ENCODE measurements around the gene SLC34A3. TPM values are rescaled to one million over a fixed set of nuclear protein-coding genes. Genes with fewer than 3 reads are reported as not detected.

SLC34A3 gene
- total RNA-seq, 1 experiment from 2014 or later: 2.5 TPM

- peaks cover 26% of the 10 kb centered on the region for H3F3A ChIP-seq (ENCODE audit: insufficient read depth, low read depth)
- POLR2A ChIA-PET (ENCODE audit: unreplicated experiment): no interaction called here
- no peaks in the 10 kb centered on the region for H3K36me3 ChIP-seq (ENCODE audit: low read depth)
- no peak overlapping the region for H3K27ac ChIP-seq
- peak overlapping the region; percentile 92 for H3K4me2 ChIP-seq
- H2AFZ ChIP-seq: no peak overlapping the region
- intact Hi-C loops (cut with micrococcal nuclease; ENCODE audit: unreplicated experiment): no loop called here
- H3K9me2 ChIP-seq (ENCODE audit: insufficient read depth): no peaks in the 10 kb centered on the region
- H3K4me3 ChIP-seq: no peak overlapping the region; the same call in 1 of the 2 replicates
- no TSS peak for BruUV-seq (replicated peaks)
- H3K79me2 ChIP-seq (ENCODE audit: low read depth): peaks cover 52% of the 10 kb centered on the region
- H4K20me1 ChIP-seq (ENCODE audit: insufficient read depth): peaks cover 40% of the 10 kb centered on the region
- DNase-seq: peak in 1 of 2 experiments; percentile 42
- no peaks in the 10 kb centered on the region for H3K9me3 ChIP-seq (ENCODE audit: insufficient read depth, low read depth)
- H3K4me1 ChIP-seq (replicated peaks; ENCODE audit: insufficient read depth): peaks cover 46% of the 10 kb centered on the region
- H3K27me3 ChIP-seq (ENCODE audit: insufficient read depth, low read depth): no peaks in the 10 kb centered on the region
- CTCF ChIA-PET: interaction anchor here (0.6 to 2.8 kb wide), 4 partner anchors 33 to 63 kb away, joined by 3 to 15 read pairs (median 8); partner anchors contain the start of genes CYSRT1 and RNF224
- TF ChIP-seq CTCF (conservative IDR thresholded peaks at IDR 0.05): peak; percentile 35; the same call in 1 of the 2 replicates
- TF ChIP-seq EZH2 (IDR thresholded peaks at IDR 0.05; ENCODE audit: low read depth): no peak
These were observed 40.3 kb upstream of the SLC34A3 start for GRCh38 chr9:137190315-137190856.

GRCh38 chr9:137191245-137191644, 39.5 kb upstream of the SLC34A3 start:
- CTCF ChIA-PET: interaction anchor here (2.8 kb wide), 1 partner anchor 36 kb away, joined by 15 read pairs; the partner anchor contains the start of gene RNF224
- no peak overlapping the region for H2AFZ ChIP-seq
- intact Hi-C loops (cut with micrococcal nuclease; ENCODE audit: unreplicated experiment): no loop called here
- H3K36me3 ChIP-seq (ENCODE audit: low read depth): no peaks in the 10 kb centered on the region
- H3F3A ChIP-seq (ENCODE audit: insufficient read depth, low read depth): peaks cover 33% of the 10 kb centered on the region
- no peak for TF ChIP-seq EZH2 (IDR thresholded peaks at IDR 0.05; ENCODE audit: low read depth)
- no peak overlapping the region for H3K27ac ChIP-seq
- POLR2A ChIA-PET (ENCODE audit: unreplicated experiment): no interaction called here
- H3K4me3 ChIP-seq: no peak overlapping the region
- peaks cover 54% of the 10 kb centered on the region for H3K4me1 ChIP-seq (replicated peaks; ENCODE audit: insufficient read depth)
- H3K27me3 ChIP-seq (ENCODE audit: insufficient read depth, low read depth): no peaks in the 10 kb centered on the region
- H3K9me3 ChIP-seq (ENCODE audit: insufficient read depth, low read depth): no peaks in the 10 kb centered on the region
- peaks cover 55% of the 10 kb centered on the region for H3K79me2 ChIP-seq (ENCODE audit: low read depth)
- no peaks in the 10 kb centered on the region for H3K9me2 ChIP-seq (ENCODE audit: insufficient read depth)
- no peak overlapping the region for H3K4me2 ChIP-seq
- H4K20me1 ChIP-seq (ENCODE audit: insufficient read depth): peaks cover 47% of the 10 kb centered on the region
- BruUV-seq (replicated peaks): no TSS peak
- DNase-seq: no peak

- Histone ChIP-seq H3K4me2 (no peak overlapping the region), H3K4me1 (replicated peaks; ENCODE audit: insufficient read depth) (peaks cover 55% of the 10 kb centered on the region), H4K20me1 (ENCODE audit: insufficient read depth) (peaks cover 54% of the 10 kb centered on the region), H3K79me2 (ENCODE audit: low read depth) (peaks cover 55% of the 10 kb centered on the region), H3K9me2 (ENCODE audit: insufficient read depth) (no peaks in the 10 kb centered on the region), H3K27ac (no peak overlapping the region), H3F3A (ENCODE audit: insufficient read depth, low read depth) (peaks cover 38% of the 10 kb centered on the region), H3K36me3 (ENCODE audit: low read depth) (no peaks in the 10 kb centered on the region), H3K4me3 (no peak overlapping the region), H2AFZ (no peak overlapping the region), H3K9me3 (ENCODE audit: insufficient read depth, low read depth) (no peaks in the 10 kb centered on the region), H3K27me3 (ENCODE audit: insufficient read depth, low read depth) (no peaks in the 10 kb centered on the region)
- no peak for TF ChIP-seq EZH2 (IDR thresholded peaks at IDR 0.05; ENCODE audit: low read depth)
- TF ChIP-seq CTCF (conservative IDR thresholded peaks at IDR 0.05): no peak
- ChIA-PET POLR2A (ENCODE audit: unreplicated experiment) (no interaction called here), CTCF (interaction anchor here (0.5 kb wide), 1 partner anchor 106 kb away, joined by 3 read pairs; no protein-coding TSS in a partner anchor)
- DNase-seq: no peak
- no TSS peak for BruUV-seq (replicated peaks)
- intact Hi-C loops (cut with micrococcal nuclease; ENCODE audit: unreplicated experiment): no loop called here
These were observed 38.8 kb upstream of the SLC34A3 start for GRCh38 chr9:137191691-137192447.

Measured in PC-9 (cell line).